Activated naive CD8-positive, alpha-beta T cell treated with anti-CD3 and anti-CD28 coated beads, Interleukin-2, amount 50 U/mL, for 24 hours (primary cell): Measurements from ENCODE around the gene SEMA6A.

Source experiments
- ATAC-seq: fragments of 150-1000 bp; cut with Tn5 transposase; one replicate; pipeline ENCODE4 v1.10.0; 2021
- DNase-seq: peaks from one replicate; pipeline ENCODE4 v3.0.0; 2021
- H3K27ac Mint-ChIP-seq: one replicate; pipeline ENCODE4 v1.8.0; 2021; ENCODE audit warnings: mild to moderate bottlenecking, mixed read lengths
- H3K27me3 Mint-ChIP-seq: one replicate; pipeline ENCODE4 v1.8.0; 2021; ENCODE audit warnings: mixed read lengths
- H3K36me3 Mint-ChIP-seq: one replicate; pipeline ENCODE4 v1.8.0; 2021; ENCODE audit warnings: low read depth, mixed read lengths
- H3K4me1 Mint-ChIP-seq: one replicate; pipeline ENCODE4 v1.8.0; 2021; ENCODE audit warnings: mixed read lengths
- H3K4me3 Mint-ChIP-seq: one replicate; pipeline ENCODE4 v1.8.0; 2021; ENCODE audit warnings: mild to moderate bottlenecking, moderate library complexity, mixed read lengths
- H3K9me3 Mint-ChIP-seq: one replicate; pipeline ENCODE4 v1.8.0; 2021; ENCODE audit warnings: mixed read lengths

Gene SEMA6A

DNA sequence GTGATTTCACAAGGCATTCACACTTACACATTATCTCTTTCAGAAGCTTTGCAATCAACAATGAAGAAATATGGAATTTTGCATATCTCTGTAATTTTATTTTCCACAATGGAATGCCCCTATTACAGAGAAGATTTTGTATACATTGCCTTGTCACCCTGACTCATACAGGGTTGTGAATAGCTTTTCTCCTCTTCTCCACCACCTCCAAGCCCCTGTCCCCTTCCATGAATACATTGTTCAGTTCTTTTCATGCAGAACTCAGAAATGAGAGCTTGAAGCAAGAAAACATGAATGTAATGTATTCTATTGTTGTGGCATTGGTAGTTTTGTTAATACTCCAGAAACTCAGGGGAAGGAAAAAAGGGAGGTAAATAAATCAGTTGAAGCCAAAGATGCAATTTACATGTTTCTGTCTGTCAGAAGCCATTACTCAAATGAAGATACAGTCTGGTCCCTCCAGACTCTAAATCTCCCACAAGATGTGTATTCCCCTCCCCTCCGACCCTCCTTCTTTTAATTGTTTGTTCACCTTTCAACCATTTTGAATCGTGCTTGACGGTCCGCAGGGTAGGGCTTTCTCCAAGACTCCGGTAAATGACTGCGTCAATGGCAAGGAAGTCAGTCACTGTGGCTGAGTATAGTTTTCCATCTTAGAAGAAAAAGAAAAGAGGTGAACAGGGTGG is 86.1 kb downstream of the SEMA6A start:
- Mint-ChIP-seq H3K27me3 (no peaks in the 10 kb centered on the region), H3K4me1 (peaks cover 15% of the 10 kb centered on the region), H3K27ac (no peak overlapping the region), H3K9me3 (no peaks in the 10 kb centered on the region), H3K36me3 (no peaks in the 10 kb centered on the region), H3K4me3 (no peak overlapping the region)
- ATAC-seq (no peak), DNase-seq (no peak)

DNA sequence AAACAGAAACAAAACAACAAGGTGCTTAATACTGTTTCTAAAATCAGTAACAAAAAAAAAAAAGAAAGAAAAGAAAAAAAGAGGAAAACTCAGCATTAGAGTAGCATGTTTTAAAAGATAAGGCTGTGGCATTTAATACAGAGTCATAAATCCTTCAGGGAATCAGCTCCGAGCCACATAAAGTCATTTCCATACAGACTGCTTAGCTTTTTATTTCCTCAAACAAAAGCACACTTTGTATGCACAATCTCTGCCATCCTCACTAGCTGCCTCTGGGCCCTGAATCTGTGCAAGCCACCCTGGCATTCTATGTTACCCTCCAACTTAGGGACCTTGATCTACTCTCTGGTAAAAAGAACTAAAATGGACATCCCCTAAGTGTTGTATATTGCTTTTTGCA is 87.6 kb downstream of the SEMA6A start:
- ATAC-seq (no peak), DNase-seq (no peak)
- Mint-ChIP-seq H3K4me3 (no peak overlapping the region), H3K9me3 (no peaks in the 10 kb centered on the region), H3K27me3 (no peaks in the 10 kb centered on the region), H3K27ac (no peak overlapping the region), H3K36me3 (no peaks in the 10 kb centered on the region), H3K4me1 (peaks cover 11% of the 10 kb centered on the region)

DNA sequence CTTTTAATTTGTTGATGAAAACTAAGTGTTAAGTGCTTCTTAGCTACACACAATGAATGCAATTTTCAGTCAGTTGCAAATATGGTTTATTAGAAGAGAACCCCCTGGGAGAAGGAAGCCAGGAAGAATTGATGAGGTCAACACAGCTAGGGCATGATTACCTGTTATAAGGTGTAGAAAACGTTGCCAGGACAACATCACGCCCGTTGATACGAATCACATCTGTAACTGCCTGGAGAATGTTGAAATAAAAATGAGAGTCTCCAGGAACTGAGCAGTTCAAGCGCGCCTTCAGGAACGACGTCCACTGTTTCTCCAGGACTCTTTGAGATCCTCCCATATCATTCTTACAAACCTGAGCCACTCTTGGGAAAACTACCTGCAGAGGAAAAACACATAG is 88.0 kb downstream of the SEMA6A start:
- ATAC-seq (no peak), DNase-seq (no peak)
- Mint-ChIP-seq H3K9me3 (no peaks in the 10 kb centered on the region), H3K27ac (no peak overlapping the region), H3K4me3 (no peak overlapping the region), H3K36me3 (no peaks in the 10 kb centered on the region), H3K27me3 (no peaks in the 10 kb centered on the region), H3K4me1 (peaks cover 7% of the 10 kb centered on the region)

DNA sequence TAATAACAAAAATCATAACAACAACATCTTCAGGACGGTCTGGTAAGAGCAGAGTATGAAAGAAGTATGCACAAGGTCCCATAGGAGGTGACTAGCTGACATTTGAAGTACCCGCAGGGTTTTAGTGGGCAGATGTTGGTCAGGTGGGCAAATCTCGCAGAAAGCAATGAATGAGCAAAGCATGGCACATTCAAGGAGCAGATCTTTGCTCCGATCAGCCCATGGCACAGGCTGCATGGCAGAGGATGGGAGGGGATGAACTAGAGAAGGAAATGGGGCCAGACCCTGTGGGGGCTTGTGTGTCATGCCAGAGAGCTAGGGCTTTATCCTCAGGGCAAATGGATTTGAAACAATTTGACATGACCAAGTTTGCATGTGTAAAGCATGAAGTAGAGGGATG is 90.0 kb downstream of the SEMA6A start:
- Mint-ChIP-seq H3K36me3 (peaks cover 3% of the 10 kb centered on the region), H3K9me3 (no peaks in the 10 kb centered on the region), H3K4me1 (no peaks in the 10 kb centered on the region), H3K27me3 (no peaks in the 10 kb centered on the region), H3K27ac (no peak overlapping the region), H3K4me3 (no peak overlapping the region)
- ATAC-seq (no peak), DNase-seq (no peak)

DNA sequence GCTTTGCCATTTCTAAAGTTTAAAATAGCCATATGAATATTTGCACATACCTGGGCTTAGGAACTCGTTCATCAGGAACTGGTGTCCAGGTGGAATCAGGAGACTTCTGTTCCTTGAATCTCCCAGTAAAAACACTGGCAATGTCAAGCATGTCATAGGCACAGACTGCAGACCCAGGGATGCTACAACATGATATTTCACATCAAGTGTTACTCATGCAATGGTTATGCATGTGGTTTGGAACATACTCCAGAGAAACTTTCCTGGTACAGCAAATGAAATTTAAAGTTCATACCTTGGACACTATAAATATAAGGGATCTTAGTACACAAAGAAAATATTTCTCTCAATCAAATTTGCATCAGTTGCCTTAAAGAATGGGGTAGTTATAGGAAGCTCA is 92.2 kb downstream of the SEMA6A start:
- no peak overlapping the region for H3K4me3 Mint-ChIP-seq
- H3K36me3 Mint-ChIP-seq, result peaks cover 10% of the 10 kb centered on the region
- no peak for DNase-seq
- no peaks in the 10 kb centered on the region for H3K4me1 Mint-ChIP-seq
- no peak for ATAC-seq
- H3K27me3 Mint-ChIP-seq, result no peaks in the 10 kb centered on the region
- H3K27ac Mint-ChIP-seq, result no peak overlapping the region
- H3K9me3 Mint-ChIP-seq, result peaks cover 6% of the 10 kb centered on the region

DNA sequence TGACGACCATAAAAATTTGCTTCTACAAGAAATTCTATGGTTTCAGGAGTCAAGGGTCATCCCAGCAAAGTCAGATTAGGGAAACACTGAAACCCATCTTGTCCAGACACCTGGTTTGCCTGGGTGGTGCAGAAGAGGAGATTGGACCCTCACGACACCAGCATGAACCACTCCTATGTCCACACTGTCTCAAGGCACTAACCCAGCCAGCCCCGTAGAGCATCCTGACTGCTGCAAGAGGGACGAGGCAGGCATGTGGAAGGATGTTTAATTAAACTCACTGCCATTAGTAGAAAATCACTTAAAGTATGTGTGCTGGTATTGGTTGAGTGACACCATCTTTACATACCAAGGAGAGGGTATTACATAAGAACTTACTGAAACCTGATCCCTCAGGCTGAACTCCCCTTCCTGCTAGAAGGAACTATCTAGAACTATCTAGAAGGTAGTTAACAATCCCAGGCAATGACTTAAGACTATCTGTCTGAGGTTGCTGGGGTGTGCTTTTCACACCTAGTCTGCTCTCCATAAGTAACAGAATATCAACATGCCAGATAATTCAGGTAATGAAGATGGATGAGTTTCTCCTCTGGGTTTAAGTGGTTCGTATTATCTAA is 93.6 kb downstream of the SEMA6A start:
- Mint-ChIP-seq H3K27ac (no peak overlapping the region), H3K4me3 (no peak overlapping the region), H3K36me3 (peaks cover 21% of the 10 kb centered on the region), H3K4me1 (no peaks in the 10 kb centered on the region), H3K27me3 (no peaks in the 10 kb centered on the region), H3K9me3 (peaks cover 15% of the 10 kb centered on the region)
- DNase-seq (no peak), ATAC-seq (no peak)

DNA sequence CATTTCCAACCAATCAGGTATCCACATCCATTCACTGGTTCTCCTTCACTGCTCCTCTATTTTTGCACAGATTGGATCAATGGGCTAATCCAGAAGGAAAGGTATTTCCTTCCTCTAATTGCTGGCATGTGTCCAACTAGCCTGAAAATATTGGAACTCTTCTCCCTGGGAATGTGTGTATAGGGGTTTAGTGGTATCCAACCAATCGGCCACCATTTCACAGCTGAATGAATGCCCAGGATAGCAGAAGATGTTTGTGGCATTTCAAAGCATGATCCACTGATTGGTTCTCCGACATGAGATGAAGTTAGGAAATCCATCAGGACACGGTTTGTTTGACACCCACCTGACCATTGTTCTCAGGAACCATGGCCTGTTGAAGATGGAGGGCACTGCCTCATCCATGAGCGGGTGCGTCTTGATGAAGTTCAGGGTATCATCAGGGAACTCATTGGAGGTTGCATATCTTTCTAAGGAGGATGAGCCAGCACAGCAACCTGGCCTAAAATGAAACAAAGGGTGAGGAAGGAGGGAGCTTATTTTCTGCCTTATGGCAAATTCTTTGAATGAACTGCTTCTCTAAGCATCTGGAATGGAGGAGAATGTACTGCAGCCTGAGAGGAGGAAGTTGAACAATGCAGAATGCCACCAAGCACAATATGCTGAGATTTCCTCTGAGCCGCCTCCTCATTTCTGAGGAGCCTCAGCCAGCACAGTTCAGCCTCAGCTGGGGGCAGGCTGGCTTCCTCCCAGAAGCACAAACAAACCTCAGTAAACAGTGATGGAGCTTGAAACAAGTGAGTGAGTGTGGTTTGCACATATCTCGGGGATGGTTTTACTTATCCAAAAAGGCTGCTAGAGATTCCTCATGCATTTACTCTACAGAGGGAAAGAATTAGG is 94.6 kb downstream of the SEMA6A start:
- Mint-ChIP-seq H3K9me3 (peaks cover 21% of the 10 kb centered on the region), H3K27me3 (no peaks in the 10 kb centered on the region), H3K36me3 (peaks cover 26% of the 10 kb centered on the region), H3K4me1 (no peaks in the 10 kb centered on the region), H3K4me3 (no peak overlapping the region), H3K27ac (no peak overlapping the region)
- ATAC-seq (no peak), DNase-seq (no peak)

DNA sequence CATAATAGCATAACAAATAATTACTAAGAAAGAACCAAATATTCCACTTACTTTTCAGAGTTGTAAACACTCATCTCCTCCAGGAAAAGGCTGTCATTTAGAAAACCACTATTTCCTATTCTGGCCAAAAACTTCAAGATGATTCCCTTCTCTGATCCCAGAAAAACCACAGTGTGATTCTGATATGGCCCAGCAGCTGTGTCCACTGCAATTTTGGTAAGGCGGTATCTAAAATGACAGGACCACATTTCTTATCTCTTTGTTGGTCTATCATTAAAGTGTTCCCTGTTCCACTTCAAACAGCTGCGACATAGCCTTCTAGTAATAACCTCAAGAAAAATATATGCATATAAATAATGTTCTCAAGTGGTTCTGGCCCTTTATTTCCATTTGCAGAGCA is 96.1 kb downstream of the SEMA6A start:
- Mint-ChIP-seq H3K9me3 (peaks cover 21% of the 10 kb centered on the region), H3K27me3 (no peaks in the 10 kb centered on the region), H3K36me3 (peaks cover 26% of the 10 kb centered on the region), H3K4me3 (no peak overlapping the region), H3K4me1 (no peaks in the 10 kb centered on the region), H3K27ac (no peak overlapping the region)
- no peak for ATAC-seq
- no peak for DNase-seq

DNA sequence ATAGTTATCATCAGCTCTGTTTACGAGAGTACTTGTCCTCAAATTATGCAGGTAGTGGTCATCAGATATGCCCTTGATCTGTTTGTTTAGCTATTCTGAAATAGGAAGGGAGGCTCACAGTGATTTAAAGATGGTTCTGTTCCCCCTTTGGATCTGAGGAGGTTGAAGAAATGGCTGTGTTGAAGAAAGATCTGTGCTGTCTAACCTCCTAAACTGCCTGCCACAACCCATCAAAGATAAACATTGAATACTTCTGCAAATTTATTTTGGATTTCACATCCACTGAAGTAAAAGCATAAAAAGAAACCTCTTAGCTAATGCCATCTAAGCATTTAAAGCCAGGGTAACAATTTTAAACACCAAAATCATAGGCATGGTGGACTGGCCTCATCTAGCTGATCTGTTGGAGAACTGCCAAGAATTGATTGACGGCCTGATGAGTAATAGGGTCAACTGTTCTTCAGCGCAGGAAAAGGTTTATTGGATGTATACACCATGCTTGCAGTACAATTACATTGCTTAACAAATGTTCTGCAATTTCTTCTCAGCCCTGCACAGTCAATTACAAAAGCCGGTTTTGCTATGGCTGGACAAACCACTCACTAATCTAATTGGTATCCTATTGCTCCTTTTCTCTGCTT is 97.6 kb downstream of the SEMA6A start:
- Mint-ChIP-seq H3K36me3 (peaks cover 30% of the 10 kb centered on the region), H3K4me1 (no peaks in the 10 kb centered on the region), H3K4me3 (no peak overlapping the region), H3K27ac (no peak overlapping the region), H3K9me3 (peaks cover 21% of the 10 kb centered on the region), H3K27me3 (no peaks in the 10 kb centered on the region)
- DNase-seq (no peak), ATAC-seq (no peak)

DNA sequence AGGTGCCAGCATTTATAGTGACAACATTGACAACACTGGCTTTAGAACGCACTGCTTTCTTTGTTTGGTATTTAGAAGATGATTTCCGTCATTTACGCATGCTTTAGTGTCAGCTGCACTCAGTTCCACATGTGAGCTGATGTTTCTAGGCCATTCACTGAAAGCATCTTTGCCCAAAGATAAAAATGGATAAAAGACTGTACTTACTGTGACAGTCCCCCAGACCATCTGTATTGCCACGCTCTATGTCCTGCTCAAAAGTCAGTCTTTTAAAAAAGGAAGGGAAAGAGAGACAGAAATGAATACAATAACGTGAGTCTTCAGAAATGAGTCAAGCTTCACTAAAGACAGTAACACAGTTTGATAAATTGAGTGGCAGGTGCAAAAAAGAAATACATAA is 99.3 kb downstream of the SEMA6A start:
- H3K9me3 Mint-ChIP-seq, result peaks cover 21% of the 10 kb centered on the region
- DNase-seq, result no peak
- ATAC-seq, result no peak
- H3K27ac Mint-ChIP-seq, result no peak overlapping the region
- H3K27me3 Mint-ChIP-seq, result no peaks in the 10 kb centered on the region
- H3K36me3 Mint-ChIP-seq, result peaks cover 33% of the 10 kb centered on the region
- H3K4me1 Mint-ChIP-seq, result no peaks in the 10 kb centered on the region
- H3K4me3 Mint-ChIP-seq, result no peak overlapping the region

DNA sequence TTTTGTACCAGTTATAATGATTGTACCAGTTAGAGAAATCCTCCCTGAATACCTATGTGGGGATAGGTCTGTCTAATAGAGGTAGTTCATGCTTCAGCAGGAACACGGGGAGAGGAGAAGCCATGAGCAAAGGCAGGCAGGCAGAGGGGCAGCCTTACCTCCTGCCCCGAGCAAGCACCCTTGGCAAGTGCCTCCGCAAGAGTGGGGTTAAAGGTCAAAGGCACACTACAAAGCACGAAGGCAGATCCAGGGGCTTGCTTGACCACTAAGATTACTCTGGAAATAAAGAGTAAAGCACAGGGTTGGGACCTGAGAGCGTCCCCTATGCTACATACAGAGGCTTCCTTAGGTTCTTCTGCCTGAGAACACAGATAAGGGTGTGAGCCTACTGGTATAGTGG is 100.9 kb downstream of the SEMA6A start:
- H3K4me3 Mint-ChIP-seq, result no peak overlapping the region
- DNase-seq (no peak), ATAC-seq (no peak)
- peaks cover 29% of the 10 kb centered on the region for H3K36me3 Mint-ChIP-seq
- no peak overlapping the region for H3K27ac Mint-ChIP-seq
- H3K27me3 Mint-ChIP-seq, result no peaks in the 10 kb centered on the region
- peaks cover 21% of the 10 kb centered on the region for H3K9me3 Mint-ChIP-seq
- no peaks in the 10 kb centered on the region for H3K4me1 Mint-ChIP-seq

DNA sequence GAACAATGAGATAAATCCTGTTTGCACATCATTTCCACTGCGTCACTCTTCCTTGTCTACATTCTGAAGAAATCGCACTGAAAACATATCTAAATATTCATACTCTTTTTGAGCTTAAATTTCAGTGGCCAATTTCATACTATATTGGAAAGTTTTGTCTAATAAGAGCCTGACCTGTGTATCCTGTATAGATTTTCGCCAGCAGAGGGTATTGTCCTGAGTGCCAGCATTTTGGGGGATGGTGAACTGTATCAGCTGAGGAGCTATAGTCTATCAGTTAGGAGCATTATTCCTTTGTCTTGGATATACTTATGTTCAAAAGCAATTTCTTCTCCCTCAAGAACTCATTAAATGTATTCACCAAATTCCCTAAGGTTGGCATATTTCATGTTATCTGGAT is 102.3 kb downstream of the SEMA6A start:
- peaks cover 27% of the 10 kb centered on the region for H3K36me3 Mint-ChIP-seq
- no peak overlapping the region for H3K4me3 Mint-ChIP-seq
- DNase-seq, result no peak
- H3K9me3 Mint-ChIP-seq, result peaks cover 14% of the 10 kb centered on the region
- H3K27me3 Mint-ChIP-seq, result no peaks in the 10 kb centered on the region
- H3K4me1 Mint-ChIP-seq, result no peaks in the 10 kb centered on the region
- no peak overlapping the region for H3K27ac Mint-ChIP-seq
- no peak for ATAC-seq

DNA sequence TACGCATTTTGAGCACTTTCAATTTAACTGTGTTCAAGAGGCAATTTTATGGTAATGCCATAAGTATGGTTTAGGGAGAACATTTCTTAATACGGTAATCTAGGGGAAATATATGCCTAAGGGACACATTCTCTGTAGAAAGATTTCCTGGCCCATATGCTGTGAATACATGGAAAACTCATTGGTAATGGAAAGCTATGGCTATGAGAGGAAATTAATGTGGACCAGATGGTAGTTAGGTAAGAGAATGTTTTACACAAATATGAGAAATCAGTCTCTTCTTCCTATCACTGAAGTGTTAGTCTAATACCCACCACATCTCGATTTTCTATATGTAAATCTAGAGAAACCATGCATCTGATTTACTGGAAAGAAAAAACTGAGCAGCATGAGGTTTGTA is 105.0 kb downstream of the SEMA6A start:
- H3K27me3 Mint-ChIP-seq, result no peaks in the 10 kb centered on the region

DNA sequence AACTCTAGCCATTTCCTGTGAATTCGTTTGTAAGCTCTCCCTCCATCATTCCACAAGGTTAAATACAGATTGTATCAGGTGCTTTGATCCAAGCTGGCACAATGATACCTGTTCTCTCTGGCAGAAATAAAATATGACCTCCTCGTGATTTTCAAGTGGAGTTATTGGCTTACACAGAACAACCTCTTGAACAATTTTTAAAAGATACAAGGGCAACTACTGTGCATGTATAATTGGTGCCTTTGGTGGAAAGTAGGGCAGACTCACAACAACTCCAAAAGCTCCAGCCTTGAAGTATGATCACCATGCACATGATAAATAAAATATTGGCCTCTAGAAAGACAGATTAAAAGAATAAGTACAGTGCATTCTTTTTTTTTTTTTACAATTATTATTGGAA is 106.0 kb downstream of the SEMA6A start:
- H3K36me3 Mint-ChIP-seq, result peaks cover 18% of the 10 kb centered on the region
- H3K4me1 Mint-ChIP-seq, result no peaks in the 10 kb centered on the region
- H3K27me3 Mint-ChIP-seq, result no peaks in the 10 kb centered on the region
- no peak for ATAC-seq
- H3K9me3 Mint-ChIP-seq, result no peaks in the 10 kb centered on the region
- H3K27ac Mint-ChIP-seq, result no peak overlapping the region
- no peak for DNase-seq
- H3K4me3 Mint-ChIP-seq, result no peak overlapping the region

More for the DNA sequence above, 105.0 kb downstream of the SEMA6A start:
- ATAC-seq, result no peak
- H3K27ac Mint-ChIP-seq, result no peak overlapping the region
- H3K4me1 Mint-ChIP-seq, result no peaks in the 10 kb centered on the region
- DNase-seq, result no peak
- H3K4me3 Mint-ChIP-seq, result no peak overlapping the region
- H3K36me3 Mint-ChIP-seq, result peaks cover 16% of the 10 kb centered on the region
- H3K9me3 Mint-ChIP-seq, result no peaks in the 10 kb centered on the region

DNA sequence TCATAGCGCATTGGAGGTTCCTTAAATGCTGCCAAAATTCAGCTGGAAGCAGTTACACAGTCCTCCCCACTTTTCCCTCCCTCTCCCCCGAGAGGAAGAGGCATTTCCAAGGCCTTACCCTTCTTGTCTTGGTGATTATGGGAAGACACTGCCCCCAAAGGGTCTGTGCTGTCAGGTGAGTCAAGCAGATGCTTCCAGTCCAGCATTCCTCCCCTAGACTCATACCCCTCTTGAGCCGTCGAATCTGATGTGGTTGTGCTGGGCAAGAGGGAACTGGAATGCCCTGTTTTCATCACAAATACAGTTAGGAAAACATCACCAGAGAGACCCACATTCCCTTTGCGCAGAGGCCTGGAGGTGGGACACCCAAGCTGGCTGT is 107.2 kb downstream of the SEMA6A start:
- H3K36me3 Mint-ChIP-seq, result peaks cover 17% of the 10 kb centered on the region
- DNase-seq (no peak), ATAC-seq (no peak)
- H3K4me3 Mint-ChIP-seq, result no peak overlapping the region
- no peaks in the 10 kb centered on the region for H3K9me3 Mint-ChIP-seq
- no peaks in the 10 kb centered on the region for H3K27me3 Mint-ChIP-seq
- no peaks in the 10 kb centered on the region for H3K4me1 Mint-ChIP-seq
- no peak overlapping the region for H3K27ac Mint-ChIP-seq
